GM18858 (cell line): ENCODE data around the gene TMEM45A.
A peak's percentile ranks its signal among the peaks of the same experiment; 100 is the strongest.
"Not testable (repeated sequence)": the region's sequence is repeated elsewhere in the genome, so short reads cannot be mapped to it uniquely, and the experiment has no call there.

Source experiments
- ATAC-seq: cut with Tn5 transposase; IDR thresholded peaks from one replicate; pipeline ENCODE4 v1.9.1; 2021; ENCODE audit not compliant: unreplicated experiment

The TMEM45A gene

DNA sequence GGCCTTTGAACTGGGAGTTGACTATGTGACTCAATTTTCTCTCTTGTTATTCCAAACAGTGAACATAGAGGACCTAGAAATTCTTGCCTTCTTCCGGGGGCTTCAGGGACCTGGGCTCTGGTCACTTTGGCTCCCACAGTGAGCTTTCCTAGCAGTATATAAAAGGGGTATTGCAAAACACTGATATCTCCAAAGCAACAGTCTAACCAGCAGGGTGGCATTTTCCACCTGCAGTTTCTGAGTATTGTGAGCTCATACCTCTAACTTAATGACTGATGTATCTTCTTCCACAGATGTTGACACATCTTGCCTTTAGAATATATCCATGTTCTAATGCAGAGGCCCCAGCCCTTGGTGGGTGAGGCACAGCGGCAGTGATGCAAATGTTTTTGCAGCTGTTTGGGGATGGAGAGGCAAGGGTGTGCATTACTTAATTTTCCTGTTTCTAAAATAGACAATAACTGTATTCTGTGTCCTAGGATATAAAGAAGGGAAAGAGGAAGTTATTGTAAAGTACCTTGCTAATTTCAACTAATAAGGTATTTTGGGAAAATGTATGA is 71.3 kb downstream of the TMEM45A start:
- ATAC-seq, result no peak

DNA sequence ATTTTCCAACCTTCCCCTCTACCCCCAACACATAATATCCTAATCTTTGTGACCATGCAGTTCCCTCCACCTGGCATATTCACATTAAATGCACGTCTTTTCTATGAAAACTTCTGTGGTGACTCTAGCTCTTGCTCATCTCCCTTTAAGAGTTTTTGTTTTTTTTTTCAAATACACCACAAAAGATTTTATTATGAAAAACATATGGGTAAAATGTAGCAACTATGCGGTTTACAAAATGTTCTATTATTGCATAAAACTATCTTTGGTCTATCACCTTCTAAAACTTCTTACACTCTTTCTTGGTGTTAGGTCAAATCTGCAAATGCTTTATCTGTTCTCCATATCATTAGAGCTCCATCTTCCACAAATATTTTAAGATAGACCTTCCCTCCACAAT is 78.4 kb downstream of the TMEM45A start:
- ATAC-seq, result no peak

DNA sequence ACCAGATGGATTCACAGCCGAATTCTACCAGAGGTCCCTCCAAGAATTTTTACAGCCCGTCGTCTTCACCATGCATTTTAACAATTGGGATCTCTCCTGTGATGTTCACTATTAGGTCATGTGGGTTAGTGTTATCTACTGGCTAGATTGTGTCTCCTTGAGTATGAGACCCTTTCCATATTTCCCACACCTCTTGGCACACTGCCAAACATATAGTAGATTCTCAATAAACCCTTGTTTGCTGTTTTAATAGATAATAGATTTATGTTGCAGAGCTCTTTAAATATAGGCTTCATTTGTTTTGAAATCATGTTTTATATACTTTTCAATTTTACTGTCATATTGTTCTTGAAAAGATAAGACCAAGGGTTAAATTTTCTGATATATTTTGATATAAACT is 82.1 kb downstream of the TMEM45A start:
- no peak for ATAC-seq

DNA sequence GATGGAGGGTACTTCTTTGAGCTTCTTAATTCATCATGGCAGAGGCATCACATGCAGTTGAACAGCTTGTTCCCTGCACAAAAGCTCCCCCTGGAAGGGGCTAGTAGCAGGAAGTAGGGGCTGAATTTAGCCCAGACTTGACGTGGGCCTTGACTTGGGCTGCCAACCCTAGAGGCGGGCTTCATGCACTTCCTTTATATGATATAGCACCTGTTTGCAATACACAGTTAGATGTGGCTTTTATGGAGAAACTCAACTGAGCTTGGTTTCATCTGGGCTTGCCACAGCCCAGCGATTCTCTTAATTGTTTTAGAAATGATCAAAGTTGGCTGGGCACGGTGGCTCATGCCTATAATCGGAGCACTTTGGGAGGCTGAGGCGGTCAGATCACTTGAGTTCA is 83.3 kb downstream of the TMEM45A start:
- no peak for ATAC-seq

DNA sequence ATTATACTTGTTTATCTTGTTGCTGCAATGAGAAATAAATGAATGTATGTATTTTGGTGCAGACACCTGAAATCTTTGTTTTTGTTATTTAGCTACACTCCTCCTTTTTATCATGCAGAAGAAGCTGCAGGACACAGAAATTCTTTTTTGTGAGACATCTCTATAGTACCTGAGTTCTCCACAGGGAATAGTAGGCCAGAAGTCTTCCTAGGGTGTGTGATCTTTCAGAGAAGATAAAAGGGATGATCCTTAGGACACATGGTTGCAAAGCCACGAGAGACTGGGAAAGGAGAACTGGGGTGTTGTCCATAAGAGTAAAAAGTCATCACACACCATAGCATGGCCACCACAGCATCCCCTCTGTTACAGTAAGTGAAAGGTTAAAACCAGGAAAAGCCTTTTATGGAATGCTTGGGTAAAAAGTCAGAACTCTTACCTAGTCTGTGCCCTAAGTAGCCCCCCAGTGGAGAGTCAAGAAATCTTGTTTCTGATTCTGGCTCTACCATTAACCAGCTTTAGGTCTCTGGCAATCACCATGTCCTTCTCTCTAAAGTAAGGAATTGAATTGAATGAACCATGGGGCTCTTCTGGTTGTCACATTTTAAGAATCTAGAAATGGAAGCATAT is 85.1 kb downstream of the TMEM45A start:
- no peak for ATAC-seq

DNA sequence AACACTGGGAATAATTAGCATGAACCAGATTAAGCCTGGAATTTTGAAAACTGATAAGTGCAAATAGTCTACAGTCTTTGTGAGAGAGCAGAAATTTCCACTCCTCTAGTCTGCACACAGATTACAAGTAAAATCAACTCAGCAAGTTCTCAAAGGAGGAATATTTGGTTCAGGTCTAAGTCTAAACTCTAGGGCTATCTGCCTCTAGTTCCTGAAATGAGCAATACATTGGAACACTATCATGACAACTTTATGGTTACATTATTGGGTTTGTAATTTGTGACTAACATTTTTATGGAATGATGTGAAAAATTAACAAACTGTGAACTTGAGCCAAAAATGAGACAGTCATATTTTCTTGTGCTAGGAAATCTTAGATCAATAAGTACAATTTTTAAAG is 86.2 kb downstream of the TMEM45A start:
- ATAC-seq, result no peak

DNA sequence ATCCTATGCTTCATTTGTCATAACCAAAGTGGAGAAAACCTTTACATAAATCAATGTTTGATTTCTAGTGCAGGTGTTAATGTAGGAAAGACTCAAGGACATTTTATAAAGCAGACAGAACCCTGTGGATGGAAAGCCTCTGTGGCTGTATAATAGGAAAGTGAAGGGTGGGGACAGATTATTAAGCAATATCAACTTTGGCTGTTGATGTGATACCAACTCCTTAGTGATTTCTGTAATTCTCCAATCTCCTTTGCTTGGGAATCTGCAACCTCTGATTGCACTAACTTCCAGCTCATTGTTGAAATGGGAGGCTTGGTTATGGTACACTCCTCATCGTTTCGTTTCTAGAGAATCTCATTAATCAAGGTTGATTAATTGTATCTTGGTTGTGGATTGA is 87.7 kb downstream of the TMEM45A start:
- no peak for ATAC-seq

DNA sequence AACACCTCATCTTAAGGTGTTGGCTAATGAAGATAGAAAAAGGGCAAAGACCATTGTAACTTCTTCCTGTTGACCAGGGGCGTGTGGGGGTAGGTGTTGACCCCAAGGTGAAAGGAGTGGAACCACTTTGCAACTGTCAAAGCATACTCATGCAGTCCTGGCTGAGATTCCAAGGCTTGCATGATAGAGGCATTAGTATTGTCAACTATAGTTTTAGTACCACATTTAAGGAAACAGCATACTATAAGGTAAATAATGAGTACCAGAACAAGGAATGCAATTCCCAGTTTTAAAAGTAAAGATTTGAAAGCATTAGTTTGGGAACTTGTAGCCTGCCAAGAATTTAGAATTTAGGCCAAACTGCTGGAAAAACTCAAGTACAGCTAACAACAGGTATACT is 89.2 kb downstream of the TMEM45A start:
- no peak for ATAC-seq

DNA sequence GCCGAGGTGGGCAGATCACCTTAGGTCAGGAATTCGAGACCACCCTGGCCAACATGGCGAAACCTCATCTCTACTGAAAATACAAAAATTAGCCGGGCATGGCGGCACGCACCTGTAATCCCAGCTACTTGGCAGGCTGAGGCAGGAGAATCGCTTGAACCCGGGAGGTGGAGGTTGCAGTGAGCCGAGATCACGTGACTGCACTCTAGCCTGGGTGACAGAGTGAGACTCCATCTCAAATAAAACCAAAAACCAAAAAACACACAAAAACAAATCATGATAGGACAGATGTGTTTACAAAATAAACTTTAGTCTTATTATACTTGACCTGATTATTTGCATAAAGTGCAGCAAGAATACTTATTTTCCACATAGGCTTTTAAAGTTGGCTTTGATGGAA is 89.7 kb downstream of the TMEM45A start:
- not testable (repeated sequence) for ATAC-seq

DNA sequence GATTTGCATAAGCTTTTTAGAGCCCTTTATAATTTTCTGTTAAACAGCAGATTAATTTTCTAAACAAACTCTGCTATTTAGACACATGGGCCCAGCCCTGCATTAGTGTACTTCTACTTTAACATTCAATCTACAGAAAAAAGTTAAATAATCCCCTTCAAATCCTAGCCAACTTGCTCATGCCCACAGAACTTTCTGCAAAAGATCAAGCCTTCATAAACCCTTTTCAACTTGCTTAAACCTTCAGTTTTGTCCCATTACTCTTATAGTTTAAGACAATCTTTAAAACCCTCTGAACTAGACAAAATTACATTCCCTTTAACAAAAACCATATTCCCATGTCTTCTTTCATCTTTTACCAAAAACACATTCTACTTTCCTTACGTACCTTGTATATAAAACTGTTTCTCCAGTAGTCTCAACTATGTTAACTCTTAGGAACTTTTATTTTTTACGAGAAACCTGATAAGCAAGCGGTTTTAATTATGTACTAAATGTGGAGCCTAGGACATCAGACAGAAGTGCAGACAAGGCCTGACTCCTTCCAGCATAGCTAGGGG is 91.8 kb downstream of the TMEM45A start:
- no peak for ATAC-seq

DNA sequence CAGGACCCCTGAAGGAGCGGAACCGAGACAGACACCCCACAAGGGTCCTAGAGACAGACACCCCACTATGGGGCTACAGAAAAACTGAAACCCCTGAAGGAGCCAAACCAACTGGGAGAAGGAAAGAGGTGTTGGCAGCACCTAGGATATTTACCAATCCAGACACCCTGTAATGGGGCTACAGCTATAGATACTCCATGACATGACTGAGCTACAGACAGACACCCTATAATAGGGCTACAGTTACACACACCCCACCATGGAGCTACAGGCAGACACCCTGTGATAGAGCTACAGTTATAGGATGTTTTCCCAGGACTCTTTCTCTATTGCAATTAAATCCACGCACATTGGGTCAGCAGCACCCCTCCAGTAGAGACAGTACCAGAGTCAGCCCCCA is 94.4 kb downstream of the TMEM45A start:
- ATAC-seq, result no peak

DNA sequence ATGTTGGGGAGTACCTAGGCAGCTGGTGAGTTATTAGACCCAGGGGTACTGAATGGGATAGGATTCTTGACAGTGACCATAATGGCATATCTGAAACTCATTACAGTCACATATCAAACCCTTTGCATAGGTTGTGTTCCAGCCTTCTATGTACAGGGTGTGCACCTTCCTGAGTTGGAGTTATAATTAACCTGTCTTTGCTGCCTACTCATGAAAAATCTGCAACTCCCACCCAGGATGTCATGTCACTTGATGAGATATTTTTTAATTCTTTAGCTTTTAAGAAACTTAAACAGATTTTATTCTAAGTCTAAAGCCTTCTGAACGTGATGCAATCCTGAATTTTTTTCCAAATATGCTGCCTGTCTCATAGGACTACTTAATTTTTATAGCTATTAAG is 95.8 kb downstream of the TMEM45A start:
- ATAC-seq, result no peak

DNA sequence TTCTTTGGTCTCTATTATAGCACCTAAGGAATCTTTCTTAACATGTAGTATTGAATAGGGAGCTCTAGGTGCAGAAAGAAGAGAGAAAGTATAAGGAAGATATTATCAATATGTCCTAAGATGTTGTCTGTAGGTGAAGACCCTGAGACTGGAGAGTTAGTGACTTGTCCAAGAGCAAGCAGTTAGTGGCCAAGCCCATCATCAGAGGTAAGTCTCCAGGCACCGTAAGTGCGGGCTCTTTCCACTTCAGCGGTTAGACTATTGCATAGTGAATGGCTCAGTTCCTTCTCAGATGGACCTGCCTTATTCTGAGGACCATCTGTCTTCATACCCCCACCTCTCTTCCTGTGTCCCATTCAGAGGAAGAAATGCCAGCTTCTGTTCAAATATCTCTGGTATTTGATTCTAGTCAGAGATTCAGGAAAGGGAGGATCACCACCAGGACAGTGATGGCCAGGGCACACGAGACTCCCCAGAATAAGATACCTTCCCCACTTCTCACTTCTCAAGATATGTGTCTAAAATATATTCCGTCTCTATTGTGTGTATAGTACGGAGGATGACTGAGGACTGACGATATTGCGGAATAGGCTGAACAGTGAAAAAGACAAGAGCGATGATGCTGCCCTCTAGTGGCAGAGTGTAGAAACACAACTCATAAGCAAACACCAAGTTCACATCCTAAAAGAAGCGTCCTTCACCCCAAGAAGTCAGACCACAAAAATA is 97.9 kb downstream of the TMEM45A start:
- peak; percentile 91 for ATAC-seq

DNA sequence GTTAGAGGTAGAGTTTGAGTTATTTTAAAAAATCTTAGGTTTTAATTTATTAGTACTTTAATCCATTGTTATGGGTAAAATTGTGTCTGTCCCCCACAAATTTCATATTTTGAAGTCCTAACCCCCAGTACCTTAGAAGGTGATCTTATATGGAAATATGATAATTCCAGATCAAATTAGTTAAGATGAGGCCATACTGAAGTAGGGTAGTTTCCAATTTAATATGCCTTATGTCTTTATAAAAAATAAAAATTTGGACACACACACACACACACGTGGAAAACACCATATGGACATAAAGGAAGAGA is 98.4 kb downstream of the TMEM45A start:
- ATAC-seq, result no peak

DNA sequence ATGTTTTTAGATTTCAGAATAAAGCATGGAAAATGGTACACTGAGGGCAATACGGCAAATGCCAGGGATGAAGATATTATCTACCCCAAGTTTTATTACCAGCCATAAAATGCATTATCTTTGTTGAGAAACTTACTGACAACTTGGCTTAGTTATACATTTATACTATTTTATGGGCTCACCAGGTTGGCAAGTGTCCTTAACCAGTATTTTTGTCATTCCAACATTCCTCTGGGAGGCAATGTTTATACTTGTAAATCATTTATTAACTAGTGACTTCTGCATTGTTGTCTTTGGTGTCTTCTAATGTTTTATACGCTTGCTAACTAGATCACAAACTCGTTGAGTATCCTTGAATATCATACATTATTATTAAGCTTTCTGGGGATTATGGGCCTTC is 99.0 kb downstream of the TMEM45A start:
- ATAC-seq, result no peak

DNA sequence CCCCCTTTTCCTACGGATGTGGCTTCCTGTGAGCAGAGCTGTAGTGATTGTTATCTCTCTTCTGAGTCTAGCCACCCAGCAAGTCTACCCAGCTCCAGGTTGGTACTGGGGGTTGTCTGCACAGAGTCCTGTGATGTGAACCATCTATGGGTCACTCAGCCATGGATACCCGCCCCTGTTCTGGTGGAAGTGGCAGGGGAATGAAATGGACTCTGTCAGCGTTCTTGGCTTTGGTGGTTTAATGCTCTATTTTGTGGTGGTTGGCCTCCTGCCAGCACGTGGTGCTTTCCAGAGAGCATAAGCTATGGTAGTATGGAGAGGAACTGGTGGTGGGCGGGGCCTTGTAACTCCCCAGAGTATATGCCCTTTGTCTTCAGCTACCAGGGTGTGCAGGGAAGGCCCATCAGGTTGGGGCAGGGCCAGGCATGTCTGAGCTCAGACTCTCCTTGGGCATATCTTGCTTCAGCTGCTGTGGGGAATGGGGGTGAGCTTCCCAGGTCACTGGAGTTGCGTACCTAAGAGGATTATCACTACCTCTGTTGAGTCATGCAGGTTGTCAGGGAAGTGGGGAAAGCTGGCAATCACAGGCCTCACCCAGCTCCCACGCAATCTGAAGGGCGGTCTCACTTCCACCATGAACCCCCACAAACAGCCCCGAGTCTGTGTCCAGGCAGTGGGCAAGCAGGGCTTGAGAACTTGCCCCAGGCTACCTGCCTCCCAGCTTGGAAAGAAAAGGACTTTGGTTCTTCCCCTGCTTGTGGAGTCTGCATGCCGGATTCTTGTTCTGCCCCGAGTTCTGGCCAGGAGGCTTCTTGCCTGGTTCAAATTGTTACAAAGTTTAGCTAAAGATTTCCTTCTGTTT is 108.0 kb downstream of the TMEM45A start:
- ATAC-seq, result no peak

DNA sequence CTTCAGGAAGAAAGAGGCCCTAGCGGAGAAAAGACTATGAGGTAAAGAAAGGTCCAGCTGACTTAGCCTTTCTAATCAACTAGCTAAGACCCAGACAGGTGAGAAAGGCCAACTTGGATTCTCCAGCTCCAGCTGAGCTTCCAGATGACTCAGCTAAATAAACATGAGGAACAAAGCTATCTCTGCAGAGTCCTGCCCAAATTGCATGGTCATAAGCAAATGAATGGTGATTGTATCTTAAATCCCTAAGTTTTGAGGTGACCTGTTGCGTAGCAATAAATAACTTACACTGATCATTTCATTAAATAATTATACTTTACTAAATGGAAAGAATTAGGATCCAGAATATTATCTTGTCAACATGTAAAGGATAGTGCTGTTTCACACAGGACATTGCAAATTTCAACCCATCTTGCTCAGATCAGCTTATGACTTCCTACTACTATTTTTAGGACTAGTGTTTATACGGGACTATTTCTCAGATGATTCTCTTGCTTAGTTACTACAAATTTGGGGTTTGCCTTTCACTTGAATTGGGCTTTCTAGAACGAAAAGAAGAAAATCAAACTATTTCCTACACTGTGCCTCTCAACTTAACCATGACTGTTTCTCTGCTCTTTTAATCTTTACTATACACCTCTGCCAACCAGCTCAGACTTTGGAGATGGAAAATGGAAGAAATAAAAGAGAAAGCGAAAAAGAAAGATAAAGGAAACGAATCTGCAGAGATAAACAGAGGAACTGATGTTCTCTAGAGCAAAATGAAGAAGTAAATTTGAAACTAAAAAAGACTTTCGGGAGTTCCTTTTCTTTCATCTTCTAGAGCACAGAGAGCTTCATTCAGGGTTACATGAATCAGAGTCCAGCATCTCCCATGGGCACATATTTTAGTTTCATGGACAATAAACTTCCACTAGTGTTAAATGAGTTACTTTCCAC is 110.4 kb downstream of the TMEM45A start:
- ATAC-seq, result peak; percentile 20

DNA sequence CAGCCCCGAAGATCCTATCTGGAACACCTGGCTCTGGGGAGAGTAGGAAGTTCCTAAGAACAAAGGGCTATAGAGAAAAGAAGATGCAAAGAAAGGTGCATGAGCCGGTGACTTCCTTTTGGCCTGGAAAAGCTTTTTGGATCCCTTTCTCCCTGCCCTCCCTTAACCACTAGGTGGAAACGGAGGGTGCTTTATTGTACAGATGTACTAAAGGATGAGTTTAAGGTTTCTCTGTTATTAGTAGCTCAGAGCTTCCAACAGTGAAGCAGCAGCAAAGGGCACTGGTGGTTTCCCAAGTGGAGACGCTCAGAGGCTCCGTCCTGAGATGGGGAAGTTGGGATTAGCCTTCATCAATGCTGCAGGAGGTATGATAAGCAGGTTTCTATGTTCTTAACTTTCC is 111.0 kb downstream of the TMEM45A start:
- ATAC-seq, result peak; percentile 17

DNA sequence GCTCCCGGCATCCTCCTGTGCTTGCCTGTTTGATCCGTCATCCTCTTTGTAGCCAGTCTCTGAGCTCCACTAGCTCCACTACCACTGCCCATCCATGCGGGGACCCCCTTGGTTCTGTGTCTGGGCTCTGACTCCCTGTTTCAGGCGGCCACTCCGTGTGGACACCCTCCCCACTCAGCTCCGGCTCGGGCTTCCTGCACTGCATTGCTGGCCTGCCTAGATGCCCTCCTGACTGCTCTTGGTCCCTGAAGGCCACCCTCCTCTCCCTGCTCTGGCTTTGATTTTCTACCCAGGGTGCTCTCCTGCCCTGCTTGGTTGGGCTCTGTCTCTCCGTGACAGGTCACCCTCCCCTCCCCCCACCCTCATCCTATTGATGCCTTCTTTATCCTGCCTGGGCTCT is 112.9 kb downstream of the TMEM45A start:
- ATAC-seq, result no peak

DNA sequence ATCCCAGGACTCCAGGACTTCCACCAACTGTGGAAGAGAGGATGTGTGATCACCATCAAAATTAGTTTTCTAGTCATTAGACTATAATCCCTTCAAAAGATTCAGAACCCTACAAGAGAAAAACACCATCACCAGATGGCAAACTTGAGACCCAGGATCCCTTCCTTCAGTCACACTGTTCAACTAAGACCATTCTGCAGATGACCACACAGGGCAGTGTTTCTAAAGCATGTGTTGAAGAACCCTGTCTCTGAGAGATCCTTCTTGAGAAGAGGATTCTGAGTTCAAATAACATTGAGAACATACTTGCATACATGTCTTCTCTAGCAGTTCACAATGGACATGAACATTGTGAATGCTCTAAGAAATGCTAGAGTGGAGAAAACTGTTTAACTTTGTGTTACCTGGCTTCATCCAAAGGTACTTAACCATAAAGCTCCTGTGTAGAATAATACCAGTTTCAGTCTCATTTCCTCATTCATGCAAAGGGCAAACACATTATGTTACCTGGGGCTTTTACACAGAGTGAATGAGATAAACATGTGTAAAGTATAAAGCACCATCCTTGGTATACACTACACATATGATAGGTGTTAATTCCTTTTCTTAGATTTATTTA is 114.6 kb downstream of the TMEM45A start:
- peak; percentile 85 for ATAC-seq
